Right hindlimb (tissue), 1 donor: ENCODE measurements around the gene PRMT6.
"Not testable (repeated sequence)": the region's sequence is repeated elsewhere in the genome, so short reads cannot be mapped to it uniquely, and the experiment has no call there.

Source experiments
- DNase-seq: peaks from one replicate; pipeline ENCODE4 v3.0.0-alpha.2; 2018

The PRMT6 gene

GRCh38 chr1:107056426-107057196 is at the start of gene PRMT6:
PRMT6 (plus strand) TSS chr1:107056674; CDS start chr1:107056716, 42 bp downstream.
- peak; percentile 95 for DNase-seq

- peak; percentile 27 for DNase-seq
Measured at GRCh38 chr1:107009281-107009680, 47.2 kb upstream of the PRMT6 start.

GRCh38 chr1:107010582-107010981 is 45.9 kb upstream of the PRMT6 start:
- DNase-seq: no peak

- no peak for DNase-seq
Measured at GRCh38 chr1:107016376-107016978, 40.0 kb upstream of the PRMT6 start.

- DNase-seq: no peak
Measured at GRCh38 chr1:107018445-107018844, 38.0 kb upstream of the PRMT6 start.

GRCh38 chr1:107019166-107019565 is 37.3 kb upstream of the PRMT6 start:
- no peak for DNase-seq

- not testable (repeated sequence) for DNase-seq
Measured at GRCh38 chr1:107038874-107039273, 17.6 kb upstream of the PRMT6 start.

GRCh38 chr1:107044310-107045220 is 11.9 kb upstream of the PRMT6 start:
- DNase-seq: not testable (repeated sequence)

- no peak for DNase-seq
Measured at GRCh38 chr1:107047602-107048001, 8.9 kb upstream of the PRMT6 start.

- no peak for DNase-seq
Measured at GRCh38 chr1:107048241-107048640, 8.2 kb upstream of the PRMT6 start.

- DNase-seq: no peak
Measured at GRCh38 chr1:107051266-107051665, 5.2 kb upstream of the PRMT6 start.

- DNase-seq: not testable (repeated sequence)
Measured at GRCh38 chr1:107055919-107056425, 502 bp upstream of the PRMT6 start.

GRCh38 chr1:107057197-107058133 is 991 bp downstream of the PRMT6 start:
- peak; percentile 86 for DNase-seq

- no peak for DNase-seq
Measured at GRCh38 chr1:107058245-107059032, 2.0 kb downstream of the PRMT6 start.

- DNase-seq: no peak
Measured at GRCh38 chr1:107061886-107062285, 5.4 kb downstream of the PRMT6 start.

GRCh38 chr1:107073493-107073892 is 17.0 kb downstream of the PRMT6 start:
- no peak for DNase-seq

GRCh38 chr1:107076841-107077240 is 20.4 kb downstream of the PRMT6 start:
- DNase-seq: no peak

- DNase-seq: no peak
Measured at GRCh38 chr1:107079249-107079648, 22.8 kb downstream of the PRMT6 start.

- no peak for DNase-seq
Measured at GRCh38 chr1:107081102-107081501, 24.6 kb downstream of the PRMT6 start.

GRCh38 chr1:107091418-107091817 is 34.9 kb downstream of the PRMT6 start:
- no peak for DNase-seq

- not testable (repeated sequence) for DNase-seq
Measured at GRCh38 chr1:107093395-107093794, 36.9 kb downstream of the PRMT6 start.
